ENCODE measurements around the gene SLC4A11. TPM values are rescaled to one million over a fixed set of nuclear protein-coding genes. Genes with fewer than 3 reads are reported as not detected.

SLC4A11 gene
- total and polyA plus RNA-seq, 12 donors, result 0.06 to 1.6 (median 0.45) TPM

DNA sequence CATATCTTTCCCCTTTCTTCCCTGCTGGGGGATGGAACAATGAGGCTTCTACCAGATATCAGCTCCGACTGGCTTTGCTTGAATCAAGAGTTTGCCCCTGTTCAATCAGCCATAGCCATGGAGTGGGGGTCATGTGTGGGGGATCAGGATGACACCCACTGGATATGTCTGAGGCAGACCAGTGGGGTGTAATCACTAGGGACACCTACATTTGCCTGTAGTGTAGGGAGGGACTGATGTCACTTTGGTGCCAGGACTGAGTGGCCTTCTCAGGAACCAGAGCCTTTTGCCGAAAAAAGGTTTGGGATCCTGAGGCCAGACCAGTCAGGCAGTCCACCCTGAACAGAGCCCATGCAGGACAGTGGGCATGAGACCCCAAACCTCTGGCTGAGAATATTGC is 28.6 kb downstream of the SLC4A11 start:
- ATAC-seq (peak in 1 of 8 donors; percentile 23), DNase-seq (no peak)
- Histone ChIP-seq H3K27me3 (no peaks in the 10 kb centered on the region), H3K4me3 (peak overlapping the region in 9 of 10 donors; percentile 64 to 94 (median 80)), H3K9me3 (no peaks in the 10 kb centered on the region), H3K36me3 (peaks cover 0 to 26% (median 8%) of the 10 kb centered on the region in 9 donors), H3K4me1 (peaks cover 5 to 24% (median 16%) of the 10 kb centered on the region in 9 donors), H3K27ac (peak overlapping the region in 1 of 10 donors; percentile 94)
- intact Hi-C loops (cut with DNase I), result loop anchor here in 1 of 10 donors (10.0 kb wide), 1 partner anchor 104 kb away; no protein-coding TSS in a partner anchor
- 66 to 75% methylated on average over 2 of the region's 2 CpGs for WGBS, 2 donors
- TF ChIP-seq, protein P1, sequence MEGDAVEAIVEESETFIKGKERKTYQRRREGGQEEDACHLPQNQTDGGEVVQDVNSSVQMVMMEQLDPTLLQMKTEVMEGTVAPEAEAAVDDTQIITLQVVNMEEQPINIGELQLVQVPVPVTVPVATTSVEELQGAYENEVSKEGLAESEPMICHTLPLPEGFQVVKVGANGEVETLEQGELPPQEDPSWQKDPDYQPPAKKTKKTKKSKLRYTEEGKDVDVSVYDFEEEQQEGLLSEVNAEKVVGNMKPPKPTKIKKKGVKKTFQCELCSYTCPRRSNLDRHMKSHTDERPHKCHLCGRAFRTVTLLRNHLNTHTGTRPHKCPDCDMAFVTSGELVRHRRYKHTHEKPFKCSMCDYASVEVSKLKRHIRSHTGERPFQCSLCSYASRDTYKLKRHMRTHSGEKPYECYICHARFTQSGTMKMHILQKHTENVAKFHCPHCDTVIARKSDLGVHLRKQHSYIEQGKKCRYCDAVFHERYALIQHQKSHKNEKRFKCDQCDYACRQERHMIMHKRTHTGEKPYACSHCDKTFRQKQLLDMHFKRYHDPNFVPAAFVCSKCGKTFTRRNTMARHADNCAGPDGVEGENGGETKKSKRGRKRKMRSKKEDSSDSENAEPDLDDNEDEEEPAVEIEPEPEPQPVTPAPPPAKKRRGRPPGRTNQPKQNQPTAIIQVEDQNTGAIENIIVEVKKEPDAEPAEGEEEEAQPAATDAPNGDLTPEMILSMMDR (IDR thresholded peaks at IDR 0.05), result no peak

DNA sequence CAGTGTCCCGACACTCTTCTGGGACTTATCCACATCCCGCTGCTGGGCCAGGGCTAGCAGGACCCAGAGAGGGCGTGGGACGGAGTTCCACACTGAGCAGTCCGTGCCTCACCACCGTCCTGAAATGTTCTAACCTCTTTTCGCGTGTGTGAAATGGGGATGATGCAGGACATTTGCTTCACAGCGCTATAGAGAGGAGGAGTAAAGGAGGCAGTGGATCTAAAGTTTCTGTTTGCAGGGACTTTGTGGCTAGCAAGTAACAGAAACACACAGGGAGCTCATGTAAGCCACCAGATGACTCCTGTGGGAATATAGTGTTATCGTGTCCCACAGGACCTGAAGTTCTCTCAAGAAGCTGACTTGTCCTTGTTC is 29.1 kb downstream of the SLC4A11 start:
- H3K27me3 ChIP-seq, result no peaks in the 10 kb centered on the region
- no peaks in the 10 kb centered on the region for H3K9me3 ChIP-seq
- WGBS, 2 donors, result 2% methylated on average over 10 of the region's 10 CpGs
- H3K4me1 ChIP-seq, result peaks cover 5 to 24% (median 16%) of the 10 kb centered on the region in 9 donors
- H3K4me3 ChIP-seq, result peak overlapping the region; percentile 64 to 94 (median 81)
- H3K36me3 ChIP-seq, result peaks cover 0 to 22% (median 3%) of the 10 kb centered on the region in 9 donors
- DNase-seq (no peak), ATAC-seq (peak in 6 of 8 donors; percentile 30 to 57 (median 52))
- TF ChIP-seq, protein P1 (IDR thresholded peaks at IDR 0.05), result no peak
- intact Hi-C loops (cut with DNase I), result loop anchor here in 2 of 10 donors (5.0 to 10.0 kb wide), 2 partner anchors 105 to 197 kb away; partner anchors contain the start of gene DNAAF9 (in 1 of the 2)
- H3K27ac ChIP-seq, result peak overlapping the region in 9 of 10 donors; percentile 76 to 94 (median 87)

DNA sequence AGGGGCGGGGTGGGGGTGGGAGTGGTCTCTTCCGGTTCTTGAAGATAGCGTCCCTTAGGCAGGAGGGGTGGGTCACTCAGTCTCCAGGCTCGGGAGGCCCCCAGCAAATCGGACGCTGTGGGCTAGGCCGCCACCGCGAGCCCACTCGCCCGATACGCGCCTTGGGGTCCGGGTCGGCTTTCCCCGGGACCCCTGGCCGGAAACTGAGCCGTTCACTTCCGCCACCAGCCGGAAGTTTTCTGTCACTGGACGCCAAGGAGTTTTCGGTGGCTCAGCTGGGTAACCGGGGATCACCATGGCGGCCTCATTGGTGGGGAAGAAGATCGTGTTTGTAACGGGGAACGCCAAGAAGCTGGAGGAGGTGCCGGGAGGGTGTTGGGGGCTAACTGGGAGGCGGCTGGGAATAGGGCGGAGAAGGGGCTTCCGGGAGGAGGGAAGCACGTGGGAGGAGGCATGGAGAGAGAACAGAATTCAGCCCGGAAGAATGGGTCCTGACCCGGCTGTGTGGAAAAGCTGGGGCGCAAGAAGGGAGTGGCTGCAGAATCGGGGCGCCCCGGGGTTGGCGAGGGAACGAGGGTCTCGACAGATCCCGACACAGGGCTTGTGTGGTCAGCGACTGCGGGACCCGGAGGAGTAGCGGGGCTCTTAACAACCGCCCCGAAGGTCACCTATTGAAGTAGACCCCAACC is 29.6 kb downstream of the SLC4A11 start, which contains the start of gene ITPA:
TSS of gene ITPA (plus strand) at position 242 of the 689 bp plus-strand sequence. CDS start at position 296, 54 bp downstream.
- WGBS, 2 donors, result 0 to 1% methylated on average over 46 to 48 of the region's 48 CpGs
- ATAC-seq, result peak; percentile 51 to 71 (median 61)
- peak; percentile 45 to 57 for DNase-seq
- H3K4me1 ChIP-seq, result peaks cover 5 to 27% (median 16%) of the 10 kb centered on the region in 9 donors
- H3K9me3 ChIP-seq, result no peaks in the 10 kb centered on the region
- H3K4me3 ChIP-seq, result peak within 1 kb of the TSS; percentile 64 to 94 (median 81)
- TF ChIP-seq, protein P1 (IDR thresholded peaks at IDR 0.05), result peak in 1 of 9 donors; percentile 11
- intact Hi-C loops (cut with DNase I), result loop anchor here in 1 of 10 donors (5.0 kb wide), 1 partner anchor 198 kb away; the partner anchor contains the start of gene DNAAF9
- peaks cover 0 to 17% (median 0%) of the 10 kb centered on the region in 9 donors for H3K36me3 ChIP-seq
- H3K27me3 ChIP-seq, result no peaks in the 10 kb centered on the region
- peak within 1 kb of the TSS; percentile 74 to 94 (median 87) for H3K27ac ChIP-seq

DNA sequence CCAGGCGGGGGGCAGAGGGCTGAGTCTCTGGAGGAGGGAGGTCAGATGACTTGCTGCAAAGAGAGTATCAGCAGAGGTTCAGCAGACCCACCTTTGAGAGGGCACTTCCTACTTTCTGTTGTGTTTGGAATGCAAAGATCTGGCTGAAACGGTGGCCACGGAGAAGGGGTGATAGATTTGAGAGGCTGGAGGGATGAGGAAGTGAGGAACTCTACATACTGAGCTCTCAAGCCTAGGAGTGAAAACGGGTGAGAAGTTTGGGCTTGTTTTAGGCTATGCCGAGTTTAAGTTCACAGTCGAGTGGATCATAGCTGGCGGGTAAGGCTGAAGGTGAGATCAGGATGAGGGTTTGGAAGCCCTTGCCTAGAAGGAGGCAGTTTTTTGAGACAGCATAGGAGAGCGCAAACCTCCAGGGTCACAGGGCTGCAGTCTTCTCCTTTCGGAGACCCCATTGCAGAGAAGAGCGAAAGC is 30.2 kb downstream of the SLC4A11 start:
- H3K4me1 ChIP-seq, result peaks cover 5 to 27% (median 19%) of the 10 kb centered on the region in 9 donors
- H3K27ac ChIP-seq, result peak overlapping the region; percentile 74 to 94 (median 87)
- ATAC-seq, result peak in 1 of 8 donors; percentile 7
- intact Hi-C loops (cut with DNase I), result loop anchor here in 1 of 10 donors (5.0 kb wide), 1 partner anchor 198 kb away; the partner anchor contains the start of gene DNAAF9
- no peak for DNase-seq
- H3K27me3 ChIP-seq, result no peaks in the 10 kb centered on the region
- peak overlapping the region; percentile 64 to 94 (median 81) for H3K4me3 ChIP-seq
- TF ChIP-seq, protein P1 (IDR thresholded peaks at IDR 0.05), result no peak
- H3K36me3 ChIP-seq, result peaks cover 0 to 11% (median 0%) of the 10 kb centered on the region in 9 donors
- H3K9me3 ChIP-seq, result no peaks in the 10 kb centered on the region
- WGBS, 2 donors, result 4 to 9% methylated on average over 10 of the region's 10 CpGs
